Activated T-helper 1 cell treated with anti-CD3 and anti-CD28 coated beads, Interleukin-2, amount 50 U/mL, for 16 hours (primary cell): ENCODE data around the gene THADA.
"Not testable (repeated sequence)": the region's sequence is repeated elsewhere in the genome, so short reads cannot be mapped to it uniquely, and the experiment has no call there.

Source experiments
- DNase-seq, 2 donors: peaks; one replicate each; pipeline ENCODE4 v3.0.0-alpha.2; 2020; ENCODE audit warnings: low read depth in 1 of 2, low spot score in 1 of 2

Gene THADA

DNA sequence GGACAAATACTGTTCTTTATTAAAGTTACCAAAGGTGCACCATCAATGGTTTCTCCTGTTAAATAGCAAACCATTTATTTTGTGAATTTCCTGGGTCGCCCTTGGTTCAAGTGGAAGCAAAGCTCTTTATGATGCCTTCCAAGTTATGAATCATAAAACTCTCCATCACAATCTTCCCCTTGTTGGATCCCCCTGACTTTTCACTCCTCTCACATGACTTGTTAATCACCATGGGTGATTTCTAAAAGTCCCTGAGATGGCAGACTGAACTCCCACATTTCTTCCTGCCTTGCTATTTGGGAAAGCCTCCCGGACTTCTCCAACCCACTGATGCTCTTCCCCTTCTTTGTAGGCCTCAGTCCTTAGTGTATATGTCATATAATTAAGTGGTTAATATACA lies 176.0 kb downstream of the THADA start:
- no peak for DNase-seq

DNA sequence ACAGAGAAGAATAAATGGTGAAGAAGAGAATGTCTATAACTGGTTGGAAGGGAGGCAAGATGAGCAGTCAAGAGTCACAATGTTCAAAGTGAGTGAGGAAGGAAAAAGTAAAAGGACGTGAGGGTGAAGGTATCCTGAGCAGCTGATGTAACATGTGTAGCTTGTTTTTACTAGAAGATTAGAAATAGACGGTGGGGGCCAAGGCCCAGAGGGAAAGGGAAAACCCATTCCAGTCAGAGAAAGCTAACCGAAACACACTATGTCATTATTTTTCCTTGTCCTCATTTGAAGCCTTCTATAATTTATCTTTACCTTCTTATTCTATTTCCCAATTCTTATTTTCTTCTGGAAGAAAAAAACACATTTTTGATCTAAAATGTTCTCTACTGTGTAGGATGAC lies 176.6 kb downstream of the THADA start:
- no peak for DNase-seq

DNA sequence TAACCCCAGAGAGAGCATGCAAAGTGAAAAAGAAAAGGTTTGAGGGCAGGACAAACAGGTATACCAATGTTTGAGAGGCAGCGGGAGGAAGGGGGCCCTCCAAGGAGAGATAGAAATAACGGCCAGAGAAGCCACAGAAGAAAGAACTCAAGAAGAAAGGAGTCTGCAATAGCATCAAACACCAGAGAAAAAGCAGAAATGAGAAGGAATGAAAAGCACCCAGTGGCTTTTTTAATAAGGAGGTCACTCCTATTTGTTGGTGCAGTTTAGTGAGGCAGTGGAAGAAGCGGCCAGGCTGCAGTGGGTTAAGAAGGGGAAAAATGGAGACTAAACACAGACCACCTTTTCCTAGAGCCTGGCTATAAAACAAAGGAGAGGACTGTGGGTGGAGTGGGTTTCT lies 177.2 kb downstream of the THADA start:
- DNase-seq, result no peak

DNA sequence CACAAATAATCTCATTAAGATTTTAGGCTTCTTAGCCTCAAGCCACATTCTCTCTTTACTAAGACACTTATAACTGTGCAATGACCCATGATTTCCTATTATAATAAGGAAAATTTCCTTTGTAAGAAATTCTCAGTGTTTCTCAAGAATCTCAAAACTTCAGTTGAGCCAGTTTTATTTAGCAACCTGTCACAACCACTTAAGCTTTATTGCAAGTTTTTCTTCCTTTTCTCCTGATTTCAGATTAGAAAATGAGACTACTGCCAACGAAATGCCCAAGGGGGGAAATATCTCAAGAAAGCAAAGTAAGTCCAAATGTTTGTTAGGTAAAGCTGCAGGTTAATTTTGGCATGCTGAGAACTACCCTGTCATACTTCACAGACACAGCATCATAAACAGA lies 178.5 kb downstream of the THADA start:
- DNase-seq, result no peak

DNA sequence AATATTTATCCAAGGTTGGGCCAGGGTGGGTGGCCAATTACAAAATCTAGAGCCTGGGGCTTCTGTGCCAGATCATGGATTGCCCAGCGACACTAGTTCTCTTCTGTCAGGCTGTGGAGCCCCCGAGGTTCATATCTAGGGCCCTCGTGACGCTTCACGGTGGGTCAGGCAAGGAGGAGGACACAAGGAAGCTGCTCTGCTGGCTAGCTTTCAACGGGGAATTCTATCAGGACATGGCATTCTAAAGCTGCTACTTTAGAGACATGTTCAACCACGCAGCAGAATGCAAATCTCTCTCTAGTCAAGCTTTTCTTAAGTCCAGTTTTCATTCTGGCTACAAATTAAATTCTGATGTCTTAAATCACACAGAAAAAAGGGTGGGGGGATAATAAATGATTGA lies 180.2 kb downstream of the THADA start:
- no peak for DNase-seq

DNA sequence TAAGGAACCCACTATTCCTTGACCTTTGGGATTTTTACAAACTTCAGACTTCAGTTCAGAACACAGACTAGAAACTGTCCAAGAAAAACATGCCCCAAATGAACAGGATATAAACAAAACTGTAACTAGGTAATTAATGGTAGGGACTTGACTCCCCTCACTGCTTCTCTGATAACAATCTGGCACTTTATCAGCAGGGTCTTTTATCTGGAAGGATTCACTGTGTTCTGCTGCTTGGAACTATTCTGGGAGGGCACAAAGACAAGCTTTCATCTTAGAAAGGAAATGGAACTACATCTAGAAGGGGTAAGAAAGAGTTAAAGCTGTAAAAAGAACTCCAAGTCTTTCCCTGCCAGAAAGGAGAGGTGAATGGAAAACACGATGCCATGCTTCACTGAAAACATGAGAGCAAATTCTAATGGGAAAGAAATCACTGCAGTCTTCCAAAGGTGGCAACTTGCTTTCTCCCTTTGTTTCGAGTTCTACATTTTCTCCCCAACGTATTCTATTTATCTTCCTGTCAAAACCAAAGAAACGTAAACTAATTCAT lies 181.2 kb downstream of the THADA start:
- DNase-seq, result no peak

DNA sequence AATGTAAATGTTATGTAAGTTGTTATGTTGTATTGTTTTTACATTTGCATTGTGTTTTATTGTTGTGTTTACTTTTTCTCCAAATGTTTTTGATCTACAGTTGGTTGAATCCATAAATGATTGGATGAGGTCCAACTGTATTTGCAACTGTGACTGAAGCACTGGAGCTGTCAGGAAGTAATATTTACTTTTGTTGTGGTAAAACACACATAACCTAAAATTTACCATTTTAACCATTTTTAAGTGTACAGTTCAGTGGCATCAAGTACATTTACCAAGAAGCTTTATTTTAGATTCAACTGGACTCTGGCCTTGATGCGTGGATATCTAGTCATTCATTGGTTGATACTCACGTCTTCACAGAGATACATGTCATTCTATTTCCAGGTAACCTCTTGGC lies 181.8 kb downstream of the THADA start:
- DNase-seq, result no peak

DNA sequence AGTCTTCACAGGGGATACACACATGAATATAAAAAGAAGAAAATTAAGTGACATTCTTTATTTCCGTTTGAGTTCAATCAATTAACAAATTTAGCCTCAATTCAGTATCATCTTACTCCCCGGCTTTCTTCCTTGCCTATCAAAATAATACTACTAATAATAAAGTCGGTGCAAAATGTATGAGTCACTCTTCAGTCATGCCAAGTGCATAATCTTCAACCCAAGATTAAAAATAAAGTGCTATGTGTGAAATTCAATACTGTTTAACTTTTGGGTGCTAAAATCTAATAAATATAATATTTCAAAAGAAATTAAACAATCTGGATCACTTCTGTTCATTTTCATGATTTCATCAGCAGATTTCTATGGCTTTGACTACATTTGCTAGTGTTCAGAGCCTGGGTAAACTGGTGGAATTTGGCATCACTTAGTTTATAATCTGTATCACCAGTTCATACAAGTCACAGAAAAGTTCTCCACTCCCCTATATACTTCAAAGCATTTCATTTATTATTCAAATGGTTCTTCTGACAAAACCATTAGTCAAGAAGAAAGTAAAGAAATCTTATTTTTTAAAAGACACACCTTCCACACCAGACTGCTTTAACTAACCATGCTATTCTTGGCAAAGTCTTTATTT lies 183.6 kb downstream of the THADA start:
- DNase-seq, result no peak

DNA sequence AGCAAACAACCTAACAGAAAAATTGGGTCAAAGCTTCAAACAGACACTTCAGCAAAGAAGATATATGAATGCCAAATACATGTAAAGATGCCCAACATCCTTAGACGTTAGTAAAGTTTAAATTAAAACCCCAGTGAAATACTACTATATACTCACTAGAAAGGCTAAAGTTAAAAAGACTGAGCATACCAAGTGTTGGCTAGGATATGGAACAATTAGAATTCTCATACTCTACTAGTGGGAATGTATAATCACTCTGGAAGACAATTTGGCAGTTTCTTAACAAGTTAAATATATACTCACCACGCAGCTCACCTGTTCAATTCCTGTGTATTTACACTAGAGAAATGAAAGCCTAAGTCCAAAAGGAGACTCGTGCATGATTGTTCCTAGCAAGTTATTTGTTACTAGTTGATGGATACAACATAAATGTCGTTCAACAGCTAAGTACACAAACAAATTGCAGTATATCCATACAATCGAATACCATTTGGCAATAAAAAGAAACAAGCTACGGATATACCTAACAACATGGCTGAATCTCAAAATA lies 185.7 kb downstream of the THADA start:
- DNase-seq, result no peak

DNA sequence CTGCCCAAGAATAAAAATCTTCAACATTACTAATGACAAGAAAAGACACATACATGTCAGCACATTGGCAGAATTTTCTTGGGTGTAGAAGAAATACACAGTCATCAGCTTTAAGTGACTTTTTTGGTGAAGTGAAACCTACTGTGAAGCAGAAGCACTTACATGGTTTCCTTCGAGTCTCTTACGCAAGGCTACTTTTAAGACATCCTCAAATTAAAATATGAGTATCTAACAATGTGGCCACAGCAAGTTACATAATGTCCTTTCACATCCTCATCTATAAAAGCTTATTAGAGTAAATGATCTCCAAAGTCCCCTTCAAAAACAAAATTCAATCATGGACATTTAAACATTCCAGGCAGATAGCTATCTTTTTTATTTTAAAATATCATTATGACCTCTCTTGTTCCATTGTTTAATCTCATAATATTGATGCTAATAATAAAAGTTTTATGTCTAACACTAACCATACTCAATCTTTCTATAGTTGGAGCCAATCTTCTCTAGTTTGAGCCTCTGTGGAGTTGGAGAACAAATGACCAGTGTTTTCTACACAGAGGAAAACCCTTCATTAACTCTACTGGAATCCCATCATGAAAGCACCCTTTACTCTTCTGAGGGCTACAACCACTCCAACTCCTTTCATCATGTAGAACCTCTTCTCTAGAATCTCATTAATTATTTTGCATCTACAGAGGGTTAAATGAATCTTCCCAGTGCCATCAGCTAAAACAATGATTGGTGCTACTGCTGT lies 187.3 kb downstream of the THADA start:
- no peak for DNase-seq

DNA sequence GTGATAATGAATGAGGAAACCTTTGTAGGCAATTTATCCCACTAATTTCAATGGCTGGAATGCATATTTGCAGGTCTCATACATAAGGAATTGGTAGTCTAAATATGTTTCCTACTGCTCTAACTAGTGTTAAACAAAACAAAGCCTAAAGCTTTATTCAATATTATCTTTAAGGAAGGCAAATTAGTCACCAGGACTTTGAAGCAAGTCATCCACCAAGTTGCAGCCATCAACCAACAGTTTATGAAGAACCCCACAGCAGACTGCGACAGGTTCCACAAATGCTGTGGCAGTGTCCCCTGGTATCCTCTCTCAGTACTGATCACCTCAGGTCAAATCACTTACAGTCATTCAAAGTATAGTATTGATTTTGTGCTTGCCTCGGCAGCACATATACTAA lies 187.9 kb downstream of the THADA start:
- DNase-seq, result no peak

DNA sequence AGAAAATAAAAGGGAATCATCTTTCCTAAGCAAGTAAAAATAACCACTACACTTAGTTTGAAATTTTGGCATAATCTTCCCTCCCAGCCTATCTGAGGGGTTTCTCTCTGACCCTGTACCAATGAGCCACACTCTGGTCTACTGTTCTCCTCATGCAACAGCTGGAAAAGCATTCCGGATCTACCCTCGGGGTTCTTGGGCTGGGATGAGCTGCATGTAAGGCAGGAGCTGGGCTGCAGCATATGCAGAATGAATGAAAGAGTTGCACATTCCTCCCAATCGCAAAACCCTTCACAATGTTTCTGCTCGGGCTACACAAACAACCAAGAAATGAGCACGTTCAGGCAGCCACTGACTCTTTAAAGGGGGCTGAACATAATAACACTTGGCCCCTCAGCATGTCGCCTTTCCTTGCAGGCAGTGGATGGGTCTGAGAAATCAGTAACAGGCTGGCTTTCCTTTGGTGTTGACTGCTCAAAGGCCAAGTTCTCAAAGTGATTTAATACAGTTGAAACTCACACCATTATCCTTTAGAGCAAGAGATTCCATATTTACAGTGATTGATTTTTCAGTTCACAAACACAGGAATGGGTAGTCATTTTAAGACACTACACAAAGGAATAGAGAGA lies 189.1 kb downstream of the THADA start:
- no peak for DNase-seq

DNA sequence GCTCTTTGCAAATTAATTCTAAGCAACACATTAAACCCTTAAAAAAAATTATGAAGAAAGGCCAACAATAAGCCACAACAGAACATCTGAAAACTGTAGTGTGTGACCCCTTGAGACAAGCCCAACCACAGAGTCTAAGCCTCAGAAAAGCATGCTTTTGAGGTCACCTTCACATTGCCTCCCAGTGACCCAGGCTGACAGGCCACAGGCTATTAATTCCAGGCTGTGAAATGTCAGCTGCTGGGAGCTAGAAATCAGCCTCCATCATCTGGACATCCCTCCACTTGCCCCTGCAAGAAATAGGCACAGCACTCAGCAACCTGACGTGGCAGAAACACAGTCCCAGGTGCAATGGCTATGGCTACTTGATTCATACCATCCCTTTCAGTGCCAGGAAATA lies 190.0 kb downstream of the THADA start:
- DNase-seq, result no peak

DNA sequence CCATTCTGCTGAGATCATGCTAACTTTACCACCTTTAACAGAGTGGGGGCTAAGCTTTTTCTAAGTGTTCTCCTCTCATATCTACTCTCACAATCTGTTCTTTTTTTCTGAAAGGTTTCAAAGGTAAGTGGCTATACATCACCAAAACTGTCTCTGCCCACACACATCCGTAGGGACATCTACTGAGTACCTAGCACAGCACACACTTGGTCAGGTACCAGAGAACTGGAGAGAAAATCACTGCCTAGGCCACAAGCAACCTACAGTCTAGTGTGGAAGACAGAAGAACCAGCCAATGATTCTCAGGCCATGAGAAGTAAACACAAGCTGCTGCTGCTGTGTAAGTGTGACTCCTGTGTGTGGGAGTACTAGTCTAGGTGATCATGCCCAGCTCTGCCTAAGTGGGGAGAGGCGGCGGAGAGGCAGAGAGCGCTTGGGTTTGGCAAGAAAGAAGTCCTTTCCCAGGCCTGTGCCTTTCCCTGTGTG lies 193.3 kb downstream of the THADA start:
- DNase-seq, result no peak

DNA sequence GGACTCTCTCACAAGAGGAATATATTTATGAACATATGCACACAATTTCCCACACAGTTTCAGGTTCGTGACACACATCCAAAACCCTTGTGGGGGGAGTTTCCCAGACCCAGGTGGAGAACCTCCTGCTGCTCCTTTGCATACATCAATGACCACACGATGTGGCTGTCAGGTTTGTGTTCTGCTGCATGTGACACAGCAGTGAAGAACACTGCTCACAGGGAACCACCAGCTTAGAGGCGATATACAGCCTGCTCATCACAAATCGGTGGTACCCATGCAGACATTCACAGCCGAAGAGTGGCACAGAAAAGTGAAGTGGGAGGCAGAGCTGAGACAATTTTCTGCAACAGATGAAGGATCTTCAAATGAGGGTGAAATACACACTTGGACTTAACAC lies 193.8 kb downstream of the THADA start:
- peak in 1 of 2 donors; percentile 0 for DNase-seq

DNA sequence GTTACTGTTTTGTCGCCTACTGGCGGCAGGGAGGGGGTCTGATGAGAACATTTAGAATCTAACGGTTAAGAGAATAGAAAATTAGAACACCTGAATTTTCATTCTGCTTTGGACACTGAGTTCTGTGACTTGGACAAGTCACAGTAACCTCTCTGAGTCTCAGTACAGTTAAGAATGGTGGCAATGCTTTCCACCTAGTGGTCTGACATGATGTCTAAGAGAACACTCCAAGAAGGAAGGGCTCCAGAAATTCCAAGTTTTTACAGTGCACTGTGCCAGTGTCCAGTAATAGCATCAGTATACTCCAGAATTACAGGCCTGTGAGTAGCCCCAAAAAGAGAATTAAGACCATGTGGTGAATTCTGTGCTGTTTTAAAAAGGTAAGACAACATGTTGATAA lies 195.3 kb downstream of the THADA start:
- DNase-seq, result no peak

DNA sequence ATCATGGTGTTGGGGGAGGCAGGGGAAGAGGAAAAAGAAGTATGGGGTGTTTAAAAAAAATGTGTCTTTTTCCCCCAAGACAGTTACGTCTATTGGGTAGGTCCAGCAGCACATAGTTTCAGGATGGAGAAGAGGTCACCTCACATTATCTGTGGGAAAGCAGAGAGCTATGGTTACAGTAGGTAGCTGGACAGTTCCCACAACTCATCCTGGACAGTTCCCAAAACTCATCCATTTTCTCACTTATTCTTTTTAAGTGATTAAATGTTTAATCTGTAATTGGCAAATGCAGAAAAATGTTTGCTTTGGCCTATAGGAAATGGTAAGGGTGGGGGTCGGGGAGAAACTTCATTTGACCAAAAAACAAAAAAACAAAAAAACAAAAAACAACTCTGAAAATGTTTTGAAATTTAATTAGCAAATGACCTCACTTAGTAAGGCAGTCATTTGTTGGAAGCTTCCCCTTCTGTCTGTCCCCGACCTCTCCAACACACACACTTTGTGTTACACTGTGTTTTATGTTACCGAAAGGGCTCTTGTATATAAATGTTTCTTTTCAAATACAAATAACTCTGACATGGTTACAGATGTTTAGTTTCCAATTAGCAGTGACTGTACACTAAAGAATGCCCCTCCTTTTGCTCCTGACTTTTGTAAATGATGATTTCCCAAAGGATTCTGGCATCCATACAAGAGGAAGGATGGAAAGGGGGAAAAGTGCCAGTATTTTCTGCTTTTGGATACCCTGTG lies 196.1 kb downstream of the THADA start:
- DNase-seq, result no peak

DNA sequence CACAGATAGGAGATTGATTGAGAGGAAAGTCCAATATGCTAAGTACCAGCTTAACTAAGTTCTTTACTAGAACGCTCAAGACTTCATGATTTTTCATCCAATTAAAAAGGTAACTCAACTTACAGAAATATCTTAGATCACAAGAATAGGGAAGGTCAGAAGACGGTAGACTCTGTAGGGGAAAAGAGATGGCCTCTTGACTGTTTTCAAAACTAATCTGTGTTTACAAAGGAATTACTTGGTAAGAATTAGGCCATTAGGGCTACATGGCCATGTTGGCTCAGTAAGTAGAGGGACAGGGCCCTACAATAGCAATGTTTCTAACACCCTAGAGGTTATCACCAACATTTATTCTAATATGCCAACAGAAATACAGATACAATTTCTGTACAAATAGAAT lies 196.7 kb downstream of the THADA start:
- DNase-seq, result no peak

DNA sequence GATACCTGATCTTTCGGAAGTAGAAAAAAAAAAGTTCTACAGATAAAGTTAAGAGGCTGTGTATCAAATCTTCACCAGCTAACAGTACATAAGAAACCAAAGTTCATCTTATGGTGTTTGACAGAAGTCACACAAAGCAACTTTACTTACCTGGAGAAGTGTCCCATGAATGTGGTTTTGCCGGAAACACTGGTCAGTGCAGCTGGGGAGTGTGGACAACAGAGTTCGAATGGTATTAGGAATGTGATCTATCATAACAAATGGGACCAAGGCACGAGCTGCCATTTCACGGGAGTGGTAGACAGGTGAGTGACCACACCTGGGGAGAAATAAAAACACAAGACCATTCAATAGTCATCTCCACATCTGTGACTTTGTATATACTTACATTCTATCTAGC lies 198.0 kb downstream of the THADA start:
- no peak for DNase-seq

DNA sequence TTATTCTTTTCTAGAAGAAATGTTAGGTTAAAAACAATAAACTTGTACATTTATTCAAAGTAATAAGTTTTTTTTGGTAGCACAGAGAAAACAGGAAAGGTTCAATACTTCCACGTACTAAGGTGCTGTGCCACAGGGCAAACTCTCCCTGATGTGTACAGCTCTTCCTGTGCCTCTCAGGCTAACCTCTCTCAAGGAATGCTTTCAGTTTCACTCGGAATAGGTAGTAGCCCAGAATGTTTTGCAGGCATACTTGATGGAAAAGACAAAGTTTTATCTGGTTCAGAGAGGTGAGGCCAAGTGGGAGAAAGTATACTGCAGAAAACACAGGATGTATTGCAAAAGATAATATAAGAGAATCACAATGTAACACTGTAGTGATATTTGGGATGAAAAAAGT lies 198.4 kb downstream of the THADA start:
- DNase-seq, result no peak

DNA sequence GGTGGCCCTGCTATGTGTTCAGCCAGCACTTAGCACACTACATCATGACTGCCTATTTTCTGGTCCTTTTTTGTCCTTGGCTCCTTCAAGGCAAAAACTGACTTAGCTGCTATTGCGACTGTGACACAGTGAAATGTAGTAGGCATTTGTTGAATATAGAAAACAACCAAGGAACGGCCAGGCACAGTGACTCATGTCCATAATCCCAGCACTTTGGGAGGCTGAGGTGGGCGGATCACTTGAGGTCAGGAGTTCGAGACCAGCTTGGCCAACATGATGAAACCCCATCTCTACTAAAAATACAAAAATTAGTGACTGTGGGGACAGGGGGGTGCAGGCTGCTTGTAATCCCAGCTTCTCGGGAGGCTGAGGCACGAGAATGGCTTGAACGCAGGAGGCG lies 199.5 kb downstream of the THADA start:
- not testable (repeated sequence) for DNase-seq
